GM12891 (cell line): ENCODE data around the gene KREMEN1.

Source experiments
- PAX5 ChIP-seq: IDR thresholded peaks from 2 replicates; pipeline ENCODE4 v1.6.1; 2011; ENCODE audit warnings: low read length, moderate library complexity, mild to moderate bottlenecking; ENCODE audit not compliant: insufficient read depth, severe bottlenecking
- POLR2A ChIP-seq: IDR thresholded peaks from 2 replicates; pipeline ENCODE4 v1.6.1; 2011; ENCODE audit warnings: low read depth, low read length, control low read depth
- POLR2AphosphoS5 ChIP-seq: IDR thresholded peaks from 2 replicates; pipeline ENCODE4 v1.6.1; 2011; ENCODE audit warnings: low read depth, low read length, control low read depth
- POU2F2 ChIP-seq: IDR thresholded peaks from 2 replicates; pipeline ENCODE4 v1.6.1; 2011; ENCODE audit warnings: low read depth, mild to moderate bottlenecking, control low read depth, low read length, moderate library complexity
- SPI1 ChIP-seq: IDR thresholded peaks from 2 replicates; pipeline ENCODE4 v1.6.1; 2011; ENCODE audit warnings: low read depth, low read length, control low read depth
- TAF1 ChIP-seq: IDR thresholded peaks from 2 replicates; pipeline ENCODE4 v1.6.1; 2011; ENCODE audit warnings: low read depth, low read length, control low read depth

DNA sequence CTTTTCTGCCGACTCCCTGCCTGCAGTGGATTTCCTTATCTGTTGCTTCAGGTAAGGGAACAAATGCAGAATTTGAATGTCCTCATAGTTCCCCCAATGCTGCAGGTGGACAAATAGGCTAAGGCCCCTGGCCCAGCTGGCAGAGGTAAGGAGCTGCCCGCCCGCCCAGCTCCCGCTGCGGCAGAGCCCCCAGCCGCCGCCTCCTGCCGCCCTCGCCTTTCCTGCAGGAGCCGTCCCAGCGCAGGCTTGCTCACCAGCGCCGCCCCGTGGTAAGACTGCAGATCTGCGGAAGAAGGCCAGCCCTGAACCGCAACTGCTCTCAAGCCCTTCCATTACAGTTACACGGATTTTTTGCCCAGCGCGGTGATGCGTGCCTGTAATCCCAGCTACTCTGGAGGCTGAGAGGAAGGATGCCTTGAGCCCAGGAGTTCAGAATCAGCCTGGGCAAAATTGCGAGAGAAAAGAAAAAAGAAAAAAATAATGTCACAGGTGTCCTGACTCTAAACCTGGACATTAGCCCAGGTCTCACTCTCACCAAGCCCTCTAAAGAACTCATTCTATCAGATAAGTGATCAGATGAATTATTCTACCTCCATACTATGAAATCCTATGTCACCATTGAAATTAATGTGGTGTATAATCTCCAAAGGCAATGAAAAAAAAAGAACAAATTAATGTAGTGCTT lies 81.7 kb downstream of the KREMEN1 start:
- TF ChIP-seq POLR2A (no peak), POLR2AphosphoS5 (no peak), SPI1 (no peak), POU2F2 (no peak), TAF1 (no peak), PAX5 (no peak)
